ENCODE results near the gene PHACTR1.

PHACTR1 gene

GRCh38 chr6:13135152-13135551 lies 418.6 kb downstream of the PHACTR1 start:
- TF ChIP-seq POLR2AphosphoS5 (IDR thresholded peaks at IDR 0.05; ENCODE audit: borderline replicate concordance, low read depth, low read length) (no peak), EZH2 (IDR thresholded peaks at IDR 0.05) (no peak), FOXP2 (optimal IDR thresholded peaks at IDR 0.05; ENCODE audit: control extremely low read depth, extremely low read length, insufficient read depth) (no peak)
- H3K27ac ChIP-seq, result no peak overlapping the region
- no peak for DNase-seq (ENCODE audit: low read depth, low spot score)
- no peaks in the 10 kb centered on the region for H3K9me3 ChIP-seq (ENCODE audit: low read depth, low read length)
- no peaks in the 10 kb centered on the region for H3K36me3 ChIP-seq (ENCODE audit: insufficient read depth, low read length)
- no peak overlapping the region for H3K9ac ChIP-seq (ENCODE audit: insufficient read length)
- H3K4me3 ChIP-seq, result no peak overlapping the region

- Histone ChIP-seq H3K27ac (no peak overlapping the region), H3K36me3 (ENCODE audit: insufficient read depth, low read length) (no peaks in the 10 kb centered on the region), H3K4me3 (no peak overlapping the region), H3K9me3 (ENCODE audit: low read depth, low read length) (no peaks in the 10 kb centered on the region), H3K9ac (ENCODE audit: insufficient read length) (no peak overlapping the region)
- TF ChIP-seq EZH2 (IDR thresholded peaks at IDR 0.05) (no peak), POLR2AphosphoS5 (IDR thresholded peaks at IDR 0.05; ENCODE audit: borderline replicate concordance, low read depth, low read length) (no peak), FOXP2 (optimal IDR thresholded peaks at IDR 0.05; ENCODE audit: control extremely low read depth, extremely low read length, insufficient read depth) (no peak)
- DNase-seq (ENCODE audit: low read depth, low spot score), result no peak
Measured at GRCh38 chr6:13139119-13139518, 422.6 kb downstream of the PHACTR1 start.

DNA sequence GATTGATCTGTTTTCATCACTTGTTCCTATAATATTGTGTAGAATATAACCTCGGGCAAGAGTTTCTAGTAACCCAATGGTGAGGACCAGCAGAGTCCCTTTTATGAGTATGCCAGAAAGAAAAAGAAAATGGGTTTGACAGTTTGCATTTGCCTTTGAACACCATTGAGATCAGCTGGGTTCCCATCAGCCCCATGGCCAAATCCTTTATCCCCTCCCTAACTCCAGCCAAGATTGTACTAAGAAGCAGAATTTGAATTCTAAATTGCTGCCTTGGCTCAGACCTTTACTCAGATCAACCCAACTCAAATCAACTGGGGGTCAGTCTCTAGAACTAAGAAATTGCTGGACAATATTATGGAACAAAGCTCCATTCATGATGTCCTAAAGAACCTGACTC lies 424.4 kb downstream of the PHACTR1 start:
- no peak for DNase-seq (ENCODE audit: low read depth, low spot score)
- no peak overlapping the region for H3K9ac ChIP-seq (ENCODE audit: insufficient read length)
- no peaks in the 10 kb centered on the region for H3K9me3 ChIP-seq (ENCODE audit: low read depth, low read length)
- no peak overlapping the region for H3K27ac ChIP-seq
- TF ChIP-seq EZH2 (IDR thresholded peaks at IDR 0.05) (no peak), FOXP2 (optimal IDR thresholded peaks at IDR 0.05; ENCODE audit: control extremely low read depth, extremely low read length, insufficient read depth) (no peak)
- no peak overlapping the region for H3K4me3 ChIP-seq
- no peaks in the 10 kb centered on the region for H3K36me3 ChIP-seq (ENCODE audit: insufficient read depth, low read length)

DNA sequence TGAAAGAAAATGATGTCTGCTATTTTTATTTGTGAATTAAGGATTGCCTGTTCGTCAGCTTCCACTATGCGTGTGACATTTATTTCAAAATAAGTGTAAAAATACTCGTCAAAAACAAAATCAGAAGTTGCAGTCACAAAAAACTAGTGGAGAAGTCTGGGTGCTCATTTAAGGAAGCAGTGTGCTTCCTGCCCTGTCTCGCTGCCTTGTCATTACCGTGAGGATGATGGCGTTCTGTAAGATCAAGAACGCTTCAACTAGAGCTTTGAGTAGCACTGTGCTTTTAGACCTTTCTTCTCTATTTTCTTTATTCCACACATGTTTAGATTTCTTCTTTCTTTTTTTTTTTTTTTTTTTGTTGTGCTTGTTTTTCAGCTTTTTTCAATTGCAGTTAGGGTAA lies 424.8 kb downstream of the PHACTR1 start:
- Histone ChIP-seq H3K27ac (no peak overlapping the region), H3K9me3 (ENCODE audit: low read depth, low read length) (no peaks in the 10 kb centered on the region), H3K36me3 (ENCODE audit: insufficient read depth, low read length) (no peaks in the 10 kb centered on the region), H3K9ac (ENCODE audit: insufficient read length) (no peak overlapping the region), H3K4me3 (no peak overlapping the region)
- no peak for DNase-seq (ENCODE audit: low read depth, low spot score)
- TF ChIP-seq FOXP2 (optimal IDR thresholded peaks at IDR 0.05; ENCODE audit: control extremely low read depth, extremely low read length, insufficient read depth), result no peak
- no peak for TF ChIP-seq POLR2AphosphoS5 (IDR thresholded peaks at IDR 0.05; ENCODE audit: borderline replicate concordance, low read depth, low read length)
- TF ChIP-seq EZH2 (IDR thresholded peaks at IDR 0.05), result no peak

DNA sequence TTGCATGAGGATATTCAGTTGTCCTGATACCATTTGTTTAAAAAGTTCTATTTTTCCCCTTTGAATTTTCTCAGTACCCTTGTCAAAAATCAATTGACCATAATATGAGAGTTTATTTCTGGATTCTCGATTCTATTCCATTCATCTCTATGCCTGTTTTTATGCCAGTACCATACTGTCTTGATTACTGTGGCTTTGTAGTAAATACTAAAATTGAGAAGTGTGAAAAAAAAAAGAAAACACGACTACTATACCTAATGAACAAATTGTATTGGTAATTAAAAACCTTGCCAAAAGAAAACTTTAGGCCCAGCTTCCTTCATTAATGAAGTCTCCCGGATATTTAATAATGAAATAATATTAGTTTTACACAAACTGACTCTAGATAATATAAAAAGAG lies 426.0 kb downstream of the PHACTR1 start:
- Histone ChIP-seq H3K9ac (ENCODE audit: insufficient read length) (no peak overlapping the region), H3K9me3 (ENCODE audit: low read depth, low read length) (no peaks in the 10 kb centered on the region), H3K27ac (no peak overlapping the region), H3K36me3 (ENCODE audit: insufficient read depth, low read length) (no peaks in the 10 kb centered on the region), H3K4me3 (no peak overlapping the region)
- TF ChIP-seq EZH2 (IDR thresholded peaks at IDR 0.05), result no peak
- no peak for TF ChIP-seq FOXP2 (optimal IDR thresholded peaks at IDR 0.05; ENCODE audit: control extremely low read depth, extremely low read length, insufficient read depth)
- TF ChIP-seq POLR2AphosphoS5 (IDR thresholded peaks at IDR 0.05; ENCODE audit: borderline replicate concordance, low read depth, low read length), result no peak
- no peak for DNase-seq (ENCODE audit: low read depth, low spot score)

DNA sequence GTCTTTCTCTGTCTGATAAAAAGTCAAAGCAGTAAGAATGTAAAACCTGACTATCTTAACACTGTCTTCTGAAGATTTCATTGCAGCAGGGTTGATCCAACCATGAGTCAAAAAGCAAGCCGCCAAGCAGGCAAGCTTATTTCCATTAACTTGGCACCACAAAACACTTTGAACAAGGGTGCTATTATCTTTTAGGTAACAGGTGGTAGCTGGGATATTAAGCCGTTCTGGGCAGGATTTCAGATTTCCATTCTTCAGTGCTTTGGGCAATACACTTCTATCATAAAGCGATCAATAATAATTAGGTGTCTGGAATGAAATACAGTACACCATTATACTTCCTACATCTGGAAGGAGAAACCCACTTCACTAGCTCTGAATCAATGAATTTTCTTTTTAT lies 429.9 kb downstream of the PHACTR1 start:
- DNase-seq (ENCODE audit: low read depth, low spot score), result no peak
- no peaks in the 10 kb centered on the region for H3K9me3 ChIP-seq (ENCODE audit: low read depth, low read length)
- no peak overlapping the region for H3K9ac ChIP-seq (ENCODE audit: insufficient read length)
- TF ChIP-seq POLR2AphosphoS5 (IDR thresholded peaks at IDR 0.05; ENCODE audit: borderline replicate concordance, low read depth, low read length) (no peak), EZH2 (IDR thresholded peaks at IDR 0.05) (no peak), FOXP2 (optimal IDR thresholded peaks at IDR 0.05; ENCODE audit: control extremely low read depth, extremely low read length, insufficient read depth) (no peak)
- no peaks in the 10 kb centered on the region for H3K36me3 ChIP-seq (ENCODE audit: insufficient read depth, low read length)
- H3K27ac ChIP-seq, result no peak overlapping the region
- H3K4me3 ChIP-seq, result no peak overlapping the region

- Histone ChIP-seq H3K4me3 (no peak overlapping the region), H3K27ac (no peak overlapping the region), H3K9me3 (ENCODE audit: low read depth, low read length) (no peaks in the 10 kb centered on the region), H3K9ac (ENCODE audit: insufficient read length) (no peak overlapping the region), H3K36me3 (ENCODE audit: insufficient read depth, low read length) (no peaks in the 10 kb centered on the region)
- no peak for TF ChIP-seq POLR2AphosphoS5 (IDR thresholded peaks at IDR 0.05; ENCODE audit: borderline replicate concordance, low read depth, low read length)
- TF ChIP-seq EZH2 (IDR thresholded peaks at IDR 0.05), result no peak
- no peak for TF ChIP-seq FOXP2 (optimal IDR thresholded peaks at IDR 0.05; ENCODE audit: control extremely low read depth, extremely low read length, insufficient read depth)
- no peak for DNase-seq (ENCODE audit: low read depth, low spot score)
Measured at GRCh38 chr6:13147376-13147775, 430.8 kb downstream of the PHACTR1 start.

GRCh38 chr6:13147782-13148181 lies 431.2 kb downstream of the PHACTR1 start:
- Histone ChIP-seq H3K36me3 (ENCODE audit: insufficient read depth, low read length) (no peaks in the 10 kb centered on the region), H3K27ac (no peak overlapping the region), H3K9me3 (ENCODE audit: low read depth, low read length) (no peaks in the 10 kb centered on the region), H3K9ac (ENCODE audit: insufficient read length) (no peak overlapping the region), H3K4me3 (no peak overlapping the region)
- no peak for DNase-seq (ENCODE audit: low read depth, low spot score)
- TF ChIP-seq EZH2 (IDR thresholded peaks at IDR 0.05) (no peak), POLR2AphosphoS5 (IDR thresholded peaks at IDR 0.05; ENCODE audit: borderline replicate concordance, low read depth, low read length) (no peak), FOXP2 (optimal IDR thresholded peaks at IDR 0.05; ENCODE audit: control extremely low read depth, extremely low read length, insufficient read depth) (no peak)

GRCh38 chr6:13152764-13153163 lies 436.2 kb downstream of the PHACTR1 start:
- H3K9ac ChIP-seq (ENCODE audit: insufficient read length), result no peak overlapping the region
- H3K27ac ChIP-seq, result no peak overlapping the region
- H3K36me3 ChIP-seq (ENCODE audit: insufficient read depth, low read length), result no peaks in the 10 kb centered on the region
- TF ChIP-seq EZH2 (IDR thresholded peaks at IDR 0.05) (no peak), POLR2AphosphoS5 (IDR thresholded peaks at IDR 0.05; ENCODE audit: borderline replicate concordance, low read depth, low read length) (no peak), FOXP2 (optimal IDR thresholded peaks at IDR 0.05; ENCODE audit: control extremely low read depth, extremely low read length, insufficient read depth) (no peak)
- H3K9me3 ChIP-seq (ENCODE audit: low read depth, low read length), result no peaks in the 10 kb centered on the region
- H3K4me3 ChIP-seq, result no peak overlapping the region
- no peak for DNase-seq (ENCODE audit: low read depth, low spot score)

All from SK-N-MC (cell line).